RWPE1 (cell line): ENCODE data around the gene PDIA5.
A peak's percentile ranks its signal among the peaks of the same experiment; 100 is the strongest.

Source experiments
- CTCF ChIA-PET: fragments of 350-600 bp; sonication (Branson Sonifier 250); formaldehyde crosslinking; extraction: SDS; loops from one replicate; lab custom pipeline; 2021; lab: Yijun Ruan, JAX
- POLR2A ChIA-PET: fragments of 400-600 bp; formaldehyde crosslinking; extraction: SDS; loops from one replicate; lab custom pipeline; 2020; ENCODE audit warnings: antibody characterized with exemption; ENCODE audit not compliant: low non-redundant PET; lab: Yijun Ruan, JAX
- DNase-seq: peaks from one replicate; pipeline ENCODE4 v3.0.0; 2012; ENCODE audit warnings: low spot score
- H3K27ac ChIP-seq: fragments of 450-650 bp; 2 replicates; pipeline ENCODE4 v1.5.1; 2017
- TF ChIP-seq, protein P1 (sequence below): fragments of 450-650 bp; conservative IDR thresholded peaks from 2 replicates; pipeline ENCODE4 v1.5.1; 2017; ENCODE audit warnings: low read depth, mild to moderate bottlenecking

PDIA5 gene

GRCh38 chr3:123198372-123198771 lies 131.5 kb downstream of the PDIA5 start:
- POLR2A ChIA-PET: no interaction called here
- no peak overlapping the region for H3K27ac ChIP-seq
- DNase-seq: no peak
- TF ChIP-seq, protein P1, sequence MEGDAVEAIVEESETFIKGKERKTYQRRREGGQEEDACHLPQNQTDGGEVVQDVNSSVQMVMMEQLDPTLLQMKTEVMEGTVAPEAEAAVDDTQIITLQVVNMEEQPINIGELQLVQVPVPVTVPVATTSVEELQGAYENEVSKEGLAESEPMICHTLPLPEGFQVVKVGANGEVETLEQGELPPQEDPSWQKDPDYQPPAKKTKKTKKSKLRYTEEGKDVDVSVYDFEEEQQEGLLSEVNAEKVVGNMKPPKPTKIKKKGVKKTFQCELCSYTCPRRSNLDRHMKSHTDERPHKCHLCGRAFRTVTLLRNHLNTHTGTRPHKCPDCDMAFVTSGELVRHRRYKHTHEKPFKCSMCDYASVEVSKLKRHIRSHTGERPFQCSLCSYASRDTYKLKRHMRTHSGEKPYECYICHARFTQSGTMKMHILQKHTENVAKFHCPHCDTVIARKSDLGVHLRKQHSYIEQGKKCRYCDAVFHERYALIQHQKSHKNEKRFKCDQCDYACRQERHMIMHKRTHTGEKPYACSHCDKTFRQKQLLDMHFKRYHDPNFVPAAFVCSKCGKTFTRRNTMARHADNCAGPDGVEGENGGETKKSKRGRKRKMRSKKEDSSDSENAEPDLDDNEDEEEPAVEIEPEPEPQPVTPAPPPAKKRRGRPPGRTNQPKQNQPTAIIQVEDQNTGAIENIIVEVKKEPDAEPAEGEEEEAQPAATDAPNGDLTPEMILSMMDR: no peak
- CTCF ChIA-PET: interaction anchor here (0.7 kb wide), 1 partner anchor 525 kb away, joined by 5 read pairs; no protein-coding TSS in a partner anchor

- ChIA-PET POLR2A (interaction anchor here (0.8 kb wide), 1 partner anchor 617 kb away, joined by 3 read pairs; no protein-coding TSS in a partner anchor), CTCF (no interaction called here)
- H3K27ac ChIP-seq: peak overlapping the region; percentile 71
- TF ChIP-seq, protein P1: no peak
- no peak for DNase-seq
These were observed 134.4 kb downstream of the PDIA5 start for GRCh38 chr3:123201223-123201556.

DNA sequence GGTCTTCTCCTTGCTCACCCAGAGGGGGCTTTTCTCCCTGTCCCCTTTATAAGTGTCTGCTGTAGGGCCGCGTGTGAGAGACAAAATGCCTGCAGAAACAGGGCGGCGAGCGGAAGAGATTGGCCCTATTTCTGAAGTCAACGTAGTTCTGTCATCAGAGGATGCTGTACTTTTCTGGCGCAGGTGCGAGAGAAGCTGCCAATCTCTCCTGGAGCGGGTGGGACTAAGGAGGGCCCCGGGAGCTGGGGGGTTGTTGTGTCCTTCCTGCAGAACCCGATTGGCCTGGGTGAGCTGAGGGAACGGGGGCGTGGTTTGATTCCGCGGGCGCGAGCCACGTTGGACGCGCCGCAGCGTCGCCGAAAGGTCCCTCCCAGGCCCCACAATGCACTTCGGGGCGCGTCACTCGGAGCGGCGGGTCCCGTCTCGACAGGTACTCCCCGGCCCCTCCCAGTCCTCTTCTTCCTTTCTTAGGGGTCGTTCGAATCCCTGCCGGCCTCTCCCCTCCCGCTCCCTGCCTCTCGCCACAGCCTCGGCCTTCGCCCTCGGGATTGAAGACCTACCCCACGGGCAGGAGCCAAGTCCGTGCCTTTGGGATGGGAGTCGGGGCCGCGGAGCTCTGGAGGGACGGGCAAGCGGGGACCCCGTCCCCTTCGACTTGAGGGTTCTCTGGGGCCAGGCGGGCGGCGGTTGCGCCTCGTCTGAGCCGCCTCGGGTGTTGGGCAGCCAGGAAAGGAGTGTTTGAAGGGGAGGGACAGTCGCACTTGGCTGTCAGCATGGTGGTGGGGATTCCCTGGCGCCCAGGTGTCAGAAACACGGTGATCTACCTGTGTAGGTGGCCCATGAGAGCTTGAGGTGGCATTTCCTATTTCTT lies 135.0 kb downstream of the PDIA5 start, which contains the start of gene SEC22A:
TSS of gene SEC22A (plus strand) at position 387 of the 871 bp plus-strand sequence. CDS start 7,275 bp downstream, outside the sequence.
- CTCF ChIA-PET: interaction anchor here (0.6 kb wide), 1 partner anchor 27 kb away, joined by 4 read pairs; no protein-coding TSS in a partner anchor
- peak within 1 kb of the TSS; percentile 71 for H3K27ac ChIP-seq
- POLR2A ChIA-PET: interaction anchor here (0.8 kb wide), 1 partner anchor 618 kb away, joined by 3 read pairs; no protein-coding TSS in a partner anchor
- DNase-seq: peak; percentile 97
- TF ChIP-seq, protein P1: no peak

GRCh38 chr3:123202451-123202850 lies 135.6 kb downstream of the PDIA5 start:
- ChIA-PET CTCF (no interaction called here), POLR2A (no interaction called here)
- TF ChIP-seq, protein P1: no peak
- H3K27ac ChIP-seq: peak overlapping the region; percentile 71
- peak; percentile 19 for DNase-seq
